OCI-LY3 (cell line): ENCODE results near the gene AMDHD1.

ENCODE experiments used
- H2AFZ ChIP-seq: fragments of 200-600, 300-600 bp; shearing (Covaris generic); 2 replicates; pipeline ENCODE4 v1.6.0; 2014; ENCODE audit warnings: antibody characterized with exemption, low read depth, low read length
- H3K27ac ChIP-seq: fragments of 200-600, 300-600 bp; sonication (generic); 2 replicates; pipeline ENCODE4 v1.5.1; 2014; ENCODE audit warnings: mild to moderate bottlenecking, low read length, moderate library complexity, mixed read lengths
- H3K27me3 ChIP-seq: fragments of 200-600, 300-600 bp; sonication (generic); 2 replicates; pipeline ENCODE4 v1.6.1; 2014; ENCODE audit warnings: low read depth, low read length, mixed read lengths
- H3K36me3 ChIP-seq: fragments of 200-600, 300-600 bp; sonication (generic); replicated peaks from 2 replicates; pipeline ENCODE3; 2014; ENCODE audit warnings: low read depth, low read length, mixed read lengths
- H3K4me1 ChIP-seq: fragments of 300-600, 200-600 bp; sonication (generic); 2 replicates; pipeline ENCODE4 v1.6.1; 2014; ENCODE audit warnings: low read length, mixed read lengths
- H3K4me2 ChIP-seq: fragments of 200-600, 300-600 bp; sonication (generic); 2 replicates; pipeline ENCODE4 v1.6.1; 2014; ENCODE audit warnings: low read length, mixed read lengths
- H3K4me3 ChIP-seq: fragments of 300-600, 200-600 bp; sonication (generic); 2 replicates; pipeline ENCODE4 v1.5.1; 2014; ENCODE audit warnings: antibody characterized with exemption, mild to moderate bottlenecking, low read length, moderate library complexity
- H3K79me2 ChIP-seq: fragments of 300-600, 200-600 bp; shearing (Covaris generic); 2 replicates; pipeline ENCODE4 v1.6.1; 2014; ENCODE audit warnings: mild to moderate bottlenecking, low read length, mixed read lengths
- H3K9ac ChIP-seq: fragments of 300-600, 200-600 bp; shearing (Covaris generic); 2 replicates; pipeline ENCODE4 v1.6.0; 2014; ENCODE audit warnings: mild to moderate bottlenecking, low read length, moderate library complexity
- H3K9me3 ChIP-seq: fragments of 200-600, 300-600 bp; shearing (Covaris generic); 2 replicates; pipeline ENCODE4 v1.6.1; 2014; ENCODE audit warnings: low read length, mixed read lengths; ENCODE audit not compliant: insufficient read depth
- H4K20me1 ChIP-seq: fragments of 200-600, 300-600 bp; sonication (generic); 2 replicates; pipeline ENCODE4 v1.6.1; 2016; ENCODE audit warnings: low read length, mixed read lengths; ENCODE audit not compliant: insufficient read depth
- CTCF ChIP-seq: fragments of 200-600, 300-600 bp; sonication (generic); IDR thresholded peaks from 2 replicates; pipeline ENCODE4 v1.5.1; 2014; ENCODE audit warnings: antibody characterized with exemption, low read length, low read depth
- EZH2phosphoT487 ChIP-seq: fragments of 200-600 bp; shearing (Covaris generic); IDR thresholded peaks from 2 replicates; pipeline ENCODE4 v1.6.1; 2018; ENCODE audit warnings: antibody characterized with exemption, mixed run types, low read depth

Gene AMDHD1

GRCh38 chr12:95980437-95980836 is 37.3 kb downstream of the AMDHD1 start:
- no peaks in the 10 kb centered on the region for H3K9me3 ChIP-seq
- no peak overlapping the region for H3K4me2 ChIP-seq
- H4K20me1 ChIP-seq = no peaks in the 10 kb centered on the region
- no peaks in the 10 kb centered on the region for H3K36me3 ChIP-seq
- no peak overlapping the region for H2AFZ ChIP-seq
- TF ChIP-seq CTCF (no peak), EZH2phosphoT487 (no peak)
- no peak overlapping the region for H3K4me3 ChIP-seq
- no peaks in the 10 kb centered on the region for H3K27me3 ChIP-seq
- no peaks in the 10 kb centered on the region for H3K4me1 ChIP-seq
- no peak overlapping the region for H3K27ac ChIP-seq
- no peaks in the 10 kb centered on the region for H3K79me2 ChIP-seq
- no peak overlapping the region for H3K9ac ChIP-seq

- Histone ChIP-seq H3K4me2 (no peak overlapping the region), H3K79me2 (no peaks in the 10 kb centered on the region), H4K20me1 (no peaks in the 10 kb centered on the region), H3K27ac (no peak overlapping the region), H3K9ac (no peak overlapping the region), H3K4me1 (no peaks in the 10 kb centered on the region), H3K36me3 (no peaks in the 10 kb centered on the region), H3K9me3 (no peaks in the 10 kb centered on the region), H3K27me3 (no peaks in the 10 kb centered on the region), H3K4me3 (no peak overlapping the region), H2AFZ (no peak overlapping the region)
- TF ChIP-seq CTCF (no peak), EZH2phosphoT487 (no peak)
These were observed 39.5 kb downstream of the AMDHD1 start for GRCh38 chr12:95982602-95983001.

- Histone ChIP-seq H3K9ac (no peak overlapping the region), H3K4me1 (no peaks in the 10 kb centered on the region), H3K9me3 (no peaks in the 10 kb centered on the region), H3K36me3 (no peaks in the 10 kb centered on the region), H3K4me3 (no peak overlapping the region), H3K27ac (no peak overlapping the region), H2AFZ (no peak overlapping the region), H3K79me2 (no peaks in the 10 kb centered on the region), H4K20me1 (no peaks in the 10 kb centered on the region), H3K4me2 (no peak overlapping the region), H3K27me3 (no peaks in the 10 kb centered on the region)
- TF ChIP-seq CTCF (no peak), EZH2phosphoT487 (no peak)
These were observed 41.6 kb downstream of the AMDHD1 start for GRCh38 chr12:95984682-95985081.

GRCh38 chr12:95986635-95987570 is 43.8 kb downstream of the AMDHD1 start:
- Histone ChIP-seq H3K4me1 (no peaks in the 10 kb centered on the region), H3K27ac (no peak overlapping the region), H3K27me3 (no peaks in the 10 kb centered on the region), H3K79me2 (no peaks in the 10 kb centered on the region), H3K36me3 (no peaks in the 10 kb centered on the region), H3K4me3 (no peak overlapping the region), H4K20me1 (no peaks in the 10 kb centered on the region), H3K4me2 (no peak overlapping the region), H3K9ac (no peak overlapping the region), H3K9me3 (no peaks in the 10 kb centered on the region), H2AFZ (no peak overlapping the region)
- TF ChIP-seq CTCF = no peak
- no peak for TF ChIP-seq EZH2phosphoT487
